LNCaP clone FGC (cell line): Measurements from ENCODE around the gene VSIR.

Experiments used
- DNase-seq: peaks from one replicate; pipeline ENCODE4 v3.0.0-alpha.2; 2011; ENCODE audit warnings: low read depth
- H3K4me3 ChIP-seq: 2 replicates; pipeline ENCODE4 v1.5.1; 2011; ENCODE audit warnings: mild to moderate bottlenecking, low read depth, low read length, control low read depth
- TF ChIP-seq, protein P1 (sequence below): IDR thresholded peaks from 2 replicates; pipeline ENCODE4 v1.5.1; 2012; ENCODE audit warnings: mild to moderate bottlenecking; ENCODE audit not compliant: control insufficient read depth, insufficient read depth; ENCODE audit errors: extremely low read depth

Gene VSIR

DNA sequence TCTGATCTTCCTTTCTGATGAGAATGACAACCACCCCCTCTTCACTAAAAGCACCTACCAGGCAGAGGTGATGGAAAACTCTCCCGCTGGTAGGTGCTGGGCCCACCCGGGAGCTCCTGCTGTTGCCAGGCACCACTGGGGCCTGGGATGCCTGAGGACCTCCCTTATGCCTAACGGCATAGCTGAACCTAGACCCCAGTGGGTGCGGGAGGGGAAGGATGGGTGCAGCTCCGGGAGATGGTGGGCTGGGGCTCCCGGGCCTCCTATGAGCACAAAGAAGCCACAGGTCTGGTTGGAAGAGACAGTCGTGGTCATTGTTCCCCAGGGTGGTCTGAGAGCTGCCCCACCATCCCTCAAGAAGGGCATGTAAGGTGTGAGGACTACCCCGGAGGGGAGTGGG is 15.6 kb upstream of the VSIR start:
- TF ChIP-seq, protein P1, sequence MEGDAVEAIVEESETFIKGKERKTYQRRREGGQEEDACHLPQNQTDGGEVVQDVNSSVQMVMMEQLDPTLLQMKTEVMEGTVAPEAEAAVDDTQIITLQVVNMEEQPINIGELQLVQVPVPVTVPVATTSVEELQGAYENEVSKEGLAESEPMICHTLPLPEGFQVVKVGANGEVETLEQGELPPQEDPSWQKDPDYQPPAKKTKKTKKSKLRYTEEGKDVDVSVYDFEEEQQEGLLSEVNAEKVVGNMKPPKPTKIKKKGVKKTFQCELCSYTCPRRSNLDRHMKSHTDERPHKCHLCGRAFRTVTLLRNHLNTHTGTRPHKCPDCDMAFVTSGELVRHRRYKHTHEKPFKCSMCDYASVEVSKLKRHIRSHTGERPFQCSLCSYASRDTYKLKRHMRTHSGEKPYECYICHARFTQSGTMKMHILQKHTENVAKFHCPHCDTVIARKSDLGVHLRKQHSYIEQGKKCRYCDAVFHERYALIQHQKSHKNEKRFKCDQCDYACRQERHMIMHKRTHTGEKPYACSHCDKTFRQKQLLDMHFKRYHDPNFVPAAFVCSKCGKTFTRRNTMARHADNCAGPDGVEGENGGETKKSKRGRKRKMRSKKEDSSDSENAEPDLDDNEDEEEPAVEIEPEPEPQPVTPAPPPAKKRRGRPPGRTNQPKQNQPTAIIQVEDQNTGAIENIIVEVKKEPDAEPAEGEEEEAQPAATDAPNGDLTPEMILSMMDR, result no peak

DNA sequence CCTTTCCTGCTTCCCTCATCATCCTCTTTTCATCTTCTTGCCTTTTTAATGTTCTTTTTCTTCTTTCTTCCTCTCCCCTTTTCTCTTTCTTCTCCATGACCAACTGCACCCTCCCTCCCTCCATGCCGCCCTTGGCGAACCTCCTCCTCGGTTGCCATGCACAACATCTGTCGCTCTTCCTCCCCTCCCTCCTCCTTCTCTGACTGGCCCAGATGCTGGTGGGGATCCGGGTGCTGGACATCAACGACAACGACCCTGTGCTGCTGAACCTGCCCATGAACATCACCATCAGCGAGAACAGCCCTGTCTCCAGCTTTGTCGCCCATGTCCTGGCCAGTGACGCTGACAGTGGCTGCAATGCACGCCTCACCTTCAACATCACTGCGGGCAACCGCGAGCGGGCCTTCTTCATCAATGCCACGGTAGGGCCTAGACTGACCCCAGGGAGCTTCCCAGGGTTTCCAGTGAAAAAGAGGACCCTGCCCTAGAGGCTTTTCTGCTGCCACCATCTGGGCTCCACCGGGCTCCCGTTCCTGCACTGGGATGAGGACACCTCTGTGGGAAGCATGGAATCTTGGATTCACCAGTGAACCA is 11.5 kb upstream of the VSIR start:
- TF ChIP-seq, protein P1, result no peak
- no peak for DNase-seq
- H3K4me3 ChIP-seq, result no peak overlapping the region

More for the DNA sequence above, 15.6 kb upstream of the VSIR start:
- no peak overlapping the region for H3K4me3 ChIP-seq
- no peak for DNase-seq

DNA sequence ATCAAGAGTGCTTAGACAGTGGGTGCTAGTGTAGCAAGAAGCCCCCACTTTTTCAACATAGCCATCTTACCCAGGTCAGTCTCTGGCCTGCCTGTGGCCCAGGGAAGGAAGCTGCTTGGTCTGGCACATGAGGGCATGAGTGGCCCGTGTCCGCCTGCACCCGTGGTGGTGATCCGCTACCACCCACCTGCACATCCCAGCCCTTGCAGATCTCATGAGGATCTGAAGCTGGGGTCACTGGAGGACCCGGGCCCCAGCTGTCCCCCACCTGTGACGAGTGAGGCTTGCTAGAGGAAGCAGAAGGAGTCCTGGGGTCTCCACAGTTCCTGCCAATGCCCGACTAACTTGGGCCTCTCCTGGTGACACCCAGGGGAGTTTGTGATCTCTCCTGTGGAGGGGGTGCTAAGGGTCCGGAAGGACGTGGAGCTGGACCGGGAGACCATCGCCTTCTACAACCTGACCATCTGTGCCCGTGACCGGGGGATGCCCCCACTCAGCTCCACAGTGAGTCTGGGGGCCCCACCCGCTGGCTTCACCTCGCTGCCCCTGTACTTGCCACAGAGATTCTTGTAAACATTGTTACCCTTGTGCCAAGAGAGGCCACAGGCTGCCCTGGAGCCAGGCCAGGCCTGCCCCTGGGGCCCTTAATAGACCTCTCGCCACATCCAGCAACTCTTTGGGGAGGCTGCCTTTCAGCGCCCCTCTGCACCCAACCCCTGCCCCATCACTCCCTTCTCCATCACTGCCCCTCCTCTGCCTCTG is 10.8 kb upstream of the VSIR start:
- TF ChIP-seq, protein P1, result no peak
- H3K4me3 ChIP-seq, result no peak overlapping the region
- DNase-seq, result no peak

DNA sequence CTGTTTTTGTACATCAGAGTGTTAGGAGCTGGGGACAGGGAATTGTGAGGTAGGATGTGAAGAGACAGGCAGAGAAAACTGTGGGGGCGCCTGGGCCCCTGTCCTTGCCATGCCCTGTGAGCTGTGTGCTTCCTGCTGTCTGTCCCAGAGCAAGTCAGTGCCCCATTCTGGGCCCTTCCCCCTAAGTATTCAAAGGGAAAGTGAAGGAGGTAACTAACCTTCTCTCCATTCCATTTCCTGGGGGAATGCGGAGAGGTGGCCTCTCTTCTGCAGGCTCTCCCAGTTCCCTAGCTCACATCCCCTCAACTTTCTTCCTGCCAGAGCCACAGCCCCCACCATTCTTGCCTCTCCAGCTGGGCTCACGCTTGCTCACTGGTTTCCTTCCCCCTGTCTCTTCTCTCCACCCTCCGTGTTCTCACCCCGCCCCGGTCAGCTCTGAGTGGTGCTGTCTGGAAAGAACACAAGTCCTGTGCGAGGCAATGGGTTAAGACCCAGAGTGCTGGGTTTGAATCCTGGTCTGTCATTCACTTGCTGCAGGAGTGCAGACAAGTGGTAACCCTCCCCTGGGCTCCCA is 9.7 kb upstream of the VSIR start:
- TF ChIP-seq, protein P1, result no peak
- H3K4me3 ChIP-seq, result no peak overlapping the region
- DNase-seq, result no peak

DNA sequence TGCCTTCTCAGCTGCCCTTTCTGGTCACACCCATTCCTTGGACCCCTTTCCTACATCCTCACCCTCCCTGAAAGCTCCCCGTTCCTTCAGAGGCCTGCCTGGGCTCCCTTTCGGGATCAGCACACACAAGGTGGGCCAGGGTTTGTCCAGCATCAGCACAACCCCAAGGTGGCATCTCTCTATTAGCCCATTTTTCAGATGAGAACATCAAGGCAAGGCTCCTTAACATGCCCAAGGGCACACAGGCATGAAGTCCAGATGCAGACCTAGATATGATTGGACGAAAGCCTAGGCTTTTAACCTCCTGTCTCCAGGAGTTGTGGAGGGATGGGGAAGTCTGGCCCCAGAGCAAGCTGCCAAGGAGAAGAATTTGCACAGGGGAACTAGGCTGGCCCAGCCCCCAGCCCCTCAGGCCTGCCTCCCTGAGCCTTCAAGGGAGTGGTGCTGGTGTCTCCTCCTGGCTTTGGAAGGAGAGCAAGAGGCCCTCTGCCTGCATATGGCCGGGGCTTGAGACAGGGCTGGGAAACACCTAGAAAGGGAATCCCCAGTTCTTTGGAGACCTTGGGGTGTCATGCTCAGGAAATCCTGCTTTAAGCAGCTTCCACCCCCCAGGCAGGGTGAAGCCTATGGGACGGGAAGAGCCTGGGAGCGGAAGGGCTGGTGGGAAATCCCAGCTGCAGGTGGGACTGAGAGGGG is 9.0 kb upstream of the VSIR start:
- no peak for DNase-seq
- no peak overlapping the region for H3K4me3 ChIP-seq

DNA sequence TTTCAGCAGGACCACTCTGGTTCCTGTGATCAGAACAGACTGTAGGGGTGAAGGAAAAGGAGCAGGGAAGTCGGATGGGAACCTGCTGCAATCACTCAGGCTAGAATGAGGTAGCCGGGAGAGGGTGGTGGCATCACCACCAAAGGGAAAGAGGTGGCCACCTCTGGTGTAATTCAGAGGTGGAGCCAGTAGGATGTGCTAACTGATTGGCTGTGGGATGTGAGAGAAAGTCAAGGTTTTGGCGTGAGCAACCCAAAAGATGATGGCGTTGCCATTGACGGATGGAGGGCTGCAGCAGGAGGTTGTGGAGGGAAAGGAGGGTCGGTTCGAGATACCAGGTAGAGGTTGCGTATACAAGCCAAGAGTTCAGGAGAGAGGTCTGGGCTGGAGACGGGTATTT is 7.4 kb upstream of the VSIR start:
- no peak overlapping the region for H3K4me3 ChIP-seq
- DNase-seq, result no peak
- TF ChIP-seq, protein P1, result no peak

More for the DNA sequence above, 9.0 kb upstream of the VSIR start:
- TF ChIP-seq, protein P1, result no peak
